Spleen (tissue), 11 donors: Measurements from ENCODE around the gene TIAM1. TPM values are rescaled to one million over a fixed set of nuclear protein-coding genes. Genes with fewer than 3 reads are reported as not detected.

Experiments
- DNase-seq: peaks from one replicate; pipeline ENCODE4 v3.0.0-alpha.2; 2020
- H3K27ac ChIP-seq, 8 donors: fragments of 200-600 bp; sonication (generic) in 7 of 8; 1 replicate in 4 of 8; 2 replicates in 4 of 8; pipeline versions ENCODE4 v1.5.0 to v1.8.0; 2016 to 2021; ENCODE audit warnings: inconsistent platforms in 4 of 8, mild to moderate bottlenecking in 4 of 8, moderate library complexity in 1 of 8
- H3K27me3 ChIP-seq, 7 donors: fragments of 200-600 bp; sonication (generic) in 6 of 7; replicated peaks in 1 of 7; 1 replicate in 4 of 7; 2 replicates in 3 of 7; pipeline versions ENCODE4 v1.5.0 to v1.8.0; 2016 to 2021; ENCODE audit warnings: inconsistent platforms in 3 of 7, mild to moderate bottlenecking in 1 of 7
- H3K36me3 ChIP-seq, 6 donors: fragments of 200-600 bp; sonication (generic) in 5 of 6; 1 replicate in 4 of 6; 2 replicates in 2 of 6; pipeline versions ENCODE4 v1.5.0 to v1.8.0; 2016 to 2021; ENCODE audit warnings: inconsistent platforms in 2 of 6
- H3K4me1 ChIP-seq, 6 donors: fragments of 200-600 bp; sonication (generic) in 5 of 6; 1 replicate in 3 of 6; 2 replicates in 3 of 6; pipeline versions ENCODE4 v1.5.0 to v1.8.0; 2016 to 2021; ENCODE audit warnings: inconsistent platforms in 3 of 6
- H3K4me3 ChIP-seq, 8 donors: fragments of 200-600 bp; sonication (generic) in 7 of 8; 1 replicate in 4 of 8; 2 replicates in 4 of 8; pipeline versions ENCODE4 v1.5.0 to v1.8.0; 2016 to 2021; ENCODE audit warnings: inconsistent platforms in 4 of 8, mild to moderate bottlenecking in 4 of 8, moderate library complexity in 2 of 8
- H3K9me3 ChIP-seq, 8 donors: fragments of 200-600 bp; sonication (generic) in 7 of 8; 1 replicate in 4 of 8; 2 replicates in 4 of 8; pipeline versions ENCODE4 v1.5.0 to v1.8.0; 2016 to 2021; ENCODE audit warnings: inconsistent platforms in 4 of 8
- POLR2A ChIP-seq, 3 donors: fragments of 450-650 bp; IDR thresholded peaks; one replicate each; pipeline ENCODE4 v1.5.1; 2017; ENCODE audit warnings: antibody characterized with exemption in 3 of 3, mild to moderate bottlenecking in 1 of 3
- POLR2AphosphoS5 ChIP-seq, 3 donors: sonication (generic); formaldehyde crosslinking; IDR thresholded peaks; one replicate each; pipeline ENCODE4 v1.5.1; 2017; ENCODE audit warnings: antibody characterized with exemption in 3 of 3
- WGBS, 5 donors: extraction: QIAGEN DNeasy Blood & Tissue Kit in 3 of 5; methylation state at CpG; one replicate each; pipeline versions ENCODE4 v1.1.5 to v1.1.7; 2013 to 2018; 5-methylcytosine and 5-hydroxymethylcytosine counted together
- intact Hi-C: fragments of 100-400 bp; cut with DNase I; formaldehyde crosslinking; loops from one replicate; pipeline ENCODE4 v1.15.0; 2023; ENCODE audit warnings: low total_unique reads
- polyA plus RNA-seq, 3 donors: library from polyadenylated mRNA; stranded (reverse); fragments of 200-250 nt; gene quantifications; one replicate each; pipeline ENCODE4 v1.2.1, GENCODE V29; 2013
- total RNA-seq, 7 donors: library from RNA; depleted of rRNA in 3 of 7; stranded (reverse); fragments of >200 nt in 3 of 7; fragmentation: NEBNext Ultra II Directional in 4 of 7; extraction: Animal tissue kit (Norgen Biotek cat#: 25700) in 4 of 7; gene quantifications; one replicate each; pipeline versions ENCODE4 v1.1.0 to v1.2.1, GENCODE V29; 2016 to 2021
- TF ChIP-seq, protein P1 (sequence below), 11 experiments: fragments of 200-600 bp in 7 of 11; fragments of 450-650 bp in 4 of 11; sonication (generic) in 4 of 11; IDR thresholded peaks in 8 of 11; conservative IDR thresholded peaks in 3 of 11; 1 replicate in 7 of 11; 2 replicates in 4 of 11; pipeline versions ENCODE4 v1.4.0 to v1.8.0; 2016 to 2021; ENCODE audit warnings: antibody characterized with exemption in 11 of 11, inconsistent platforms in 4 of 11, mild to moderate bottlenecking in 1 of 11
- donor health status: healthy with polysubstance abuse.
- donor health status: DM: no; HTN: no; CAD: no; lungs with moderate emphysema.
- donor health status: DM: no; HTN: no; CAD: no.
- donor health status: Bipolar disorder and iron deficiency.
- donor health status: healthy.
- donor health status: DM: no; HTN: no; CAD: no.
- donor health status: DM: yes; HTN: yes; CAD: no.

The TIAM1 gene
- total and polyA plus RNA-seq, 10 donors: 1.9 to 35.0 (median 18.4) TPM

DNA sequence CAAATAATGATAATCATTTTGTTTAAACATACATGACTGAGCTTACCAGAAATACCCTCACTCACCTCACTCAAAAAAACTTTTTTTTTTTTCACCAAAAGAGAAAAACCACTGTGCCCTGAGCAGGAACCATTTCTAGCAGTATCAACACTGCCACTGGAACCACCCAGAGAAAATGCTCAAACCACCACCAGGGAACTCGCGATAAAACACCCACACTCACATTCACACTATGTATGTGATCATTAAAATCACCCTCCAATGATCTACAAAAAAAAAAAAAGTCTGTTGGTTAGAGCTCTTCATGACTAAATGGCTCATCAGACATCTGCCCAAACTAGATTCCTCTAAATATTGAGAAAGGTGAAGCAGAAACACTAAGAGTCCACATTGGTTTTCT, 11.5 kb downstream of the TIAM1 start:
- H3K4me1 ChIP-seq: no peaks in the 10 kb centered on the region
- TF ChIP-seq POLR2AphosphoS5 (IDR thresholded peaks at IDR 0.05) (no peak), POLR2A (IDR thresholded peaks at IDR 0.05) (no peak)
- TF ChIP-seq, protein P1, sequence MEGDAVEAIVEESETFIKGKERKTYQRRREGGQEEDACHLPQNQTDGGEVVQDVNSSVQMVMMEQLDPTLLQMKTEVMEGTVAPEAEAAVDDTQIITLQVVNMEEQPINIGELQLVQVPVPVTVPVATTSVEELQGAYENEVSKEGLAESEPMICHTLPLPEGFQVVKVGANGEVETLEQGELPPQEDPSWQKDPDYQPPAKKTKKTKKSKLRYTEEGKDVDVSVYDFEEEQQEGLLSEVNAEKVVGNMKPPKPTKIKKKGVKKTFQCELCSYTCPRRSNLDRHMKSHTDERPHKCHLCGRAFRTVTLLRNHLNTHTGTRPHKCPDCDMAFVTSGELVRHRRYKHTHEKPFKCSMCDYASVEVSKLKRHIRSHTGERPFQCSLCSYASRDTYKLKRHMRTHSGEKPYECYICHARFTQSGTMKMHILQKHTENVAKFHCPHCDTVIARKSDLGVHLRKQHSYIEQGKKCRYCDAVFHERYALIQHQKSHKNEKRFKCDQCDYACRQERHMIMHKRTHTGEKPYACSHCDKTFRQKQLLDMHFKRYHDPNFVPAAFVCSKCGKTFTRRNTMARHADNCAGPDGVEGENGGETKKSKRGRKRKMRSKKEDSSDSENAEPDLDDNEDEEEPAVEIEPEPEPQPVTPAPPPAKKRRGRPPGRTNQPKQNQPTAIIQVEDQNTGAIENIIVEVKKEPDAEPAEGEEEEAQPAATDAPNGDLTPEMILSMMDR (IDR thresholded peaks at IDR 0.05 in 8 of 11, conservative IDR thresholded peaks at IDR 0.05 in 3 of 11): no peak
- no peak overlapping the region for H3K27ac ChIP-seq
- no peaks in the 10 kb centered on the region for H3K36me3 ChIP-seq
- H3K9me3 ChIP-seq: peaks cover 0 to 15% (median 10%) of the 10 kb centered on the region in 8 donors
- H3K4me3 ChIP-seq: no peak overlapping the region
- 62 to 78% (median 66%) methylated on average over 2 of the region's 2 CpGs for WGBS, 5 donors
- intact Hi-C loops: no loop called here
- no peaks in the 10 kb centered on the region for H3K27me3 ChIP-seq
- no peak for DNase-seq

DNA sequence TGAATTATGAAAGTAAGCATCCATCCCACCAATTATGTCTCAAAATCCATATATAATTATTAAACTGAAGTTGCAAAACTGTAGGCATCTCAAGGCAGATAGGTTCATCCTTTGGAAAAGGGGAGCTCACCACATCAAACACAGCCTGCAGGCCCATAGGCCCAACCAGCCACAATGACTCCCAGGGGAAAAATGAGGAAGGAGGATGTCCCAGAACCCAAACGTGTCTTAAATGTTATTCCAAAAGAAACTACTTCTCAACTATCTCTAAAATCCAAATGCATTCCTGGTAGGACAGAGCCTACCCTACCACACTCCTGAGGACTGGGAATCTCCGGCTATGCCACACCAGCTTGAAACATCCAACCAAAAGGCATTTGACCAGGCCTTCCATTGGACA, 12.8 kb downstream of the TIAM1 start:
- Histone ChIP-seq H3K36me3 (no peaks in the 10 kb centered on the region), H3K27ac (no peak overlapping the region), H3K4me1 (peaks cover 0 to 11% (median 2%) of the 10 kb centered on the region in 6 donors), H3K9me3 (peaks cover 0 to 15% (median 10%) of the 10 kb centered on the region in 8 donors), H3K4me3 (no peak overlapping the region), H3K27me3 (no peaks in the 10 kb centered on the region)
- TF ChIP-seq, protein P1 (IDR thresholded peaks at IDR 0.05 in 8 of 11, conservative IDR thresholded peaks at IDR 0.05 in 3 of 11): no peak
- TF ChIP-seq POLR2AphosphoS5 (IDR thresholded peaks at IDR 0.05): no peak
- no peak for TF ChIP-seq POLR2A (IDR thresholded peaks at IDR 0.05)
- intact Hi-C loops: no loop called here
- 56 to 84% (median 77%) methylated on average over 2 of the region's 2 CpGs for WGBS, 5 donors
- DNase-seq: no peak

DNA sequence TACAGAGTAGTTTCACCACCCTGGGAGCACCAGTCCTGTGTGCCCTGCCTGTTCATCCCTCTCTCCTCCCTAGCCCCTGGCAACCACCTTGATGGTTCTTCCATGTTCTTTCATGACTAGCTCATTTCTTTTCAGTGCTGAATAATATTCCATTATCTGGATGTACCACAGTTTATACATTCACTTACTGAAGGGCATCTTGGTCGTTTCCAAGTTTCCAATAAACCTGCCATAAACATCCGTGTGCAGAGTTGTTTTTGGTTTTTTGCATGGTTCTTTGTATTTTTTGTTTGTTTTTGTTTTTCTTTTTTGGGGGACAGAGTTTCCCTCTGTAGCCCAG, 13.9 kb downstream of the TIAM1 start:
- Histone ChIP-seq H3K36me3 (no peaks in the 10 kb centered on the region), H3K4me1 (peaks cover 0 to 13% (median 2%) of the 10 kb centered on the region in 6 donors), H3K27ac (no peak overlapping the region), H3K27me3 (no peaks in the 10 kb centered on the region), H3K9me3 (peaks cover 0 to 15% (median 10%) of the 10 kb centered on the region in 8 donors), H3K4me3 (no peak overlapping the region)
- no peak for DNase-seq
- no peak for TF ChIP-seq POLR2A (IDR thresholded peaks at IDR 0.05)
- no peak for TF ChIP-seq POLR2AphosphoS5 (IDR thresholded peaks at IDR 0.05)
- TF ChIP-seq, protein P1 (IDR thresholded peaks at IDR 0.05 in 8 of 11, conservative IDR thresholded peaks at IDR 0.05 in 3 of 11): no peak
- 81 to 85% (median 83%) methylated on average over 2 of the region's 2 CpGs for WGBS, 5 donors
- intact Hi-C loops: no loop called here

DNA sequence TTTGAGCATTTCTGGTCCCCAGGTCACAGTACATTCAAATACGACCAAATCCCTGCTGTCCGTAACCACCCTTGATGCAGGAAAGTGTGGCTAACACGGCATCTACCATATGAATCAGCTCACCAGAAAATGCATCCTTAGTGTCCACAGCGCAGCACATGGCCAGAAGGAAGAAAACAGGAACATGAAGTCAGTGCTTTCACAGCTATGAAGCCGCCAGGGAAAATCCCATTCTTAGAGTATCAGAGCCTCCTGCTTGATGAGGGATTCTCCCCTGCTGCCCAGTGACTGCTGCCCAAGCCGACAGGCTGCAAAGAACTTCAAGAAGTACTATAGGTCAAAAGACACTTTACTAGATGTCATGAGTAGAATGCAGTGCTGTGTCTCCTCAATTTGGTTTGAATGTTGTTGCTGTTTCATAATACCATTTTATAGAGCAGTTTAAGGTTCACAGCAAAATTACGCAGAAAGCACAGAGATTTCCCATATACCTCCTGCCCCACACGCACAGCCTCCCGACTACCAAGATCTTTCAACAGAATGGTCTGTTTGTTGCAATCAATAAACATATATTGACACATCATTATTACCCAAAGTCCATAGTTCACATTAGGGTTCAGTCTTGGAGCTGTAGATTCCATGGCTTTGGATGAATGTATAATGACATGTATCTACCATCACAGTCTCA, 14.5 kb downstream of the TIAM1 start:
- WGBS, 5 donors: 90 to 95% (median 92%) methylated on average over 9 of the region's 9 CpGs
- Histone ChIP-seq H3K9me3 (peaks cover 0 to 15% (median 10%) of the 10 kb centered on the region in 8 donors), H3K4me3 (no peak overlapping the region), H3K4me1 (peaks cover 0 to 13% (median 2%) of the 10 kb centered on the region in 6 donors), H3K36me3 (no peaks in the 10 kb centered on the region), H3K27me3 (no peaks in the 10 kb centered on the region), H3K27ac (no peak overlapping the region)
- intact Hi-C loops: no loop called here
- TF ChIP-seq, protein P1 (IDR thresholded peaks at IDR 0.05 in 8 of 11, conservative IDR thresholded peaks at IDR 0.05 in 3 of 11): no peak
- TF ChIP-seq POLR2AphosphoS5 (IDR thresholded peaks at IDR 0.05): no peak
- no peak for TF ChIP-seq POLR2A (IDR thresholded peaks at IDR 0.05)
- DNase-seq: no peak
